Naive thymus-derived CD4-positive, alpha-beta T cell (primary cell): ENCODE results near the gene CRB1. TPM values are rescaled to one million over a fixed set of nuclear protein-coding genes. Genes with fewer than 3 reads are reported as not detected.
"Not testable (repeated sequence)": the region's sequence is repeated elsewhere in the genome, so short reads cannot be mapped to it uniquely, and the experiment has no call there.

ENCODE experiments used
- ATAC-seq: fragments of 150-1000 bp; cut with Tn5 transposase; 2 replicates; pipeline ENCODE4 v1.10.0; 2021; ENCODE audit warnings: mild to moderate bottlenecking, moderate library complexity
- CTCF ChIA-PET: fragments of 350-600 bp; sonication (Branson Sonifier 250); formaldehyde crosslinking; loops from one replicate; lab custom pipeline; 2021; ENCODE audit warnings: antibody characterized with exemption; lab: Charles Lee
- POLR2A ChIA-PET: fragments of 350-600 bp; sonication (Branson Sonifier 250); formaldehyde crosslinking; loops from one replicate; lab custom pipeline; 2021; ENCODE audit warnings: antibody characterized with exemption, inconsistent platforms; lab: Charles Lee
- DNase-seq, 9 donors: peaks; one replicate each; pipeline versions ENCODE4 v3.0.0 to v3.0.0-alpha.2; 2020 to 2022; ENCODE audit warnings: mixed read lengths in 1 of 9
- H3K27ac ChIP-seq: one replicate; pipeline ENCODE4 v1.7.0; 2013; ENCODE audit warnings: mild to moderate bottlenecking, low read depth, low read length, moderate library complexity
- H3K27me3 ChIP-seq, 2 donors: one replicate each; pipeline ENCODE4 v1.7.0; 2013; ENCODE audit warnings: low read length in 2 of 2, mild to moderate bottlenecking in 2 of 2, moderate library complexity in 2 of 2; ENCODE audit not compliant: control insufficient read depth in 2 of 2, insufficient read depth in 2 of 2
- H3K36me3 ChIP-seq, 3 experiments: 1 replicate in 2 of 3; 2 replicates in 1 of 3; pipeline ENCODE4 v1.7.0; 2013; ENCODE audit warnings: low read length in 3 of 3, mild to moderate bottlenecking in 3 of 3, moderate library complexity in 1 of 3; ENCODE audit not compliant: insufficient read depth in 3 of 3, control insufficient read depth in 2 of 3
- H3K4me1 ChIP-seq, 2 donors: one replicate each; pipeline ENCODE4 v1.7.0; 2013; ENCODE audit warnings: low read length in 2 of 2, mild to moderate bottlenecking in 2 of 2, moderate library complexity in 1 of 2; ENCODE audit not compliant: control insufficient read depth in 2 of 2, insufficient read depth in 2 of 2
- H3K4me3 ChIP-seq: 2 replicates; pipeline ENCODE4 v1.7.0; 2013; ENCODE audit warnings: mild to moderate bottlenecking, low read length
- H3K9me3 ChIP-seq, 3 experiments: 1 replicate in 2 of 3; 2 replicates in 1 of 3; pipeline ENCODE4 v1.7.0; 2013; ENCODE audit warnings: low read length in 3 of 3; ENCODE audit not compliant: control insufficient read depth in 2 of 3
- H3K27ac Mint-ChIP-seq, 9 donors: one replicate each; pipeline ENCODE4 v1.8.0; 2020 to 2022; ENCODE audit warnings: mixed read lengths in 9 of 9, mild to moderate bottlenecking in 8 of 9, moderate library complexity in 5 of 9, inconsistent platforms in 2 of 9
- H3K27me3 Mint-ChIP-seq, 5 donors: one replicate each; pipeline ENCODE4 v1.8.0; 2021 to 2022; ENCODE audit warnings: mixed read lengths in 5 of 5, mild to moderate bottlenecking in 1 of 5
- H3K36me3 Mint-ChIP-seq, 5 donors: one replicate each; pipeline ENCODE4 v1.8.0; 2020 to 2022; ENCODE audit warnings: mixed read lengths in 5 of 5, mild to moderate bottlenecking in 3 of 5, inconsistent platforms in 1 of 5
- H3K4me1 Mint-ChIP-seq, 7 donors: one replicate each; pipeline ENCODE4 v1.8.0; 2020 to 2022; ENCODE audit warnings: mixed read lengths in 7 of 7, mild to moderate bottlenecking in 3 of 7, inconsistent platforms in 1 of 7
- H3K4me3 Mint-ChIP-seq, 10 donors: one replicate each; pipeline ENCODE4 v1.8.0; 2020 to 2022; ENCODE audit warnings: mild to moderate bottlenecking in 10 of 10, mixed read lengths in 10 of 10, moderate library complexity in 6 of 10, inconsistent platforms in 2 of 10
- H3K9me3 Mint-ChIP-seq, 11 donors: one replicate each; pipeline ENCODE4 v1.8.0; 2020 to 2022; ENCODE audit warnings: mixed read lengths in 11 of 11, mild to moderate bottlenecking in 4 of 11, inconsistent platforms in 1 of 11, moderate library complexity in 1 of 11
- intact Hi-C, 2 donors: fragments of 100-400 bp; cut with micrococcal nuclease; formaldehyde crosslinking; loops; one replicate each; pipeline ENCODE4 v1.15.1; 2023
- polyA plus RNA-seq, 2 donors: library from polyadenylated mRNA; unstranded; fragments of 300-500 nt; fragmentation: Illumina TruSeq; gene quantifications; one replicate each; pipeline ENCODE4 v1.2.3, GENCODE V29; 2021
- total RNA-seq, 6 experiments: library from RNA in 5 of 6; stranded (reverse) in 5 of 6; gene quantifications; 1 replicate in 5 of 6; 2 replicates in 1 of 6; pipeline ENCODE4 v1.2.3 and lab custom pipeline; 2021 to 2026

The CRB1 gene
- total and polyA plus RNA-seq, 7 experiments from 2014 or later: 0.08 to 3.2 (median 0.49) TPM; not detected in 2

DNA sequence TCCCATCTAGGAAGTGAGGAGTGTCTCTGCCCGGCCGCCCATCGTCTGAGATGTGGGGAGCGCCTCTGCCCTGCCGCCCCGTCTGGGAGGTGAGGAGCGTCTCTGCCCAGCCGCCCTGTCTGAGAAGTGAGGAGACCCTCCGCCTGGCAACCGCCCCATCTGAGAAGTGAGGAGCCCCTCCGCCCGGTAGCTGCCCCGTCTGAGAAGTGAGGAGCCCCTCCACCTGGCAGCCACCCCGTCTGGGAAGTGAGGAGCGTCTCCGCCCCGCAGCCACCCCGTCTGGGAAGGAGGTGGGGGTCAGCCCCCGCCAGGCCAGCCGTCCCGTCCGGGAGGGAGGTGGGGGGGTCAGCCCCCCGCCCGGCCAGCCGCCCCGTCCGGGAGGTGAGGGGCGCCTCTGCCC is 137.6 kb downstream of the CRB1 start:
- DNase-seq, H3K27ac Mint-ChIP-seq, intact Hi-C loops, CTCF ChIA-PET, POLR2A ChIA-PET, H3K36me3 Mint-ChIP-seq, H3K36me3 ChIP-seq, H3K27me3 ChIP-seq, H3K9me3 Mint-ChIP-seq, H3K4me3 Mint-ChIP-seq, H3K4me3 ChIP-seq, ATAC-seq, H3K9me3 ChIP-seq, H3K27ac ChIP-seq, H3K4me1 ChIP-seq: not testable (repeated sequence)
- peaks cover under 1 to 22% (median 12%) of the 10 kb centered on the region in 7 donors for H3K4me1 Mint-ChIP-seq
- H3K27me3 Mint-ChIP-seq: peaks cover 5 to 21% (median 12%) of the 10 kb centered on the region in 5 donors

DNA sequence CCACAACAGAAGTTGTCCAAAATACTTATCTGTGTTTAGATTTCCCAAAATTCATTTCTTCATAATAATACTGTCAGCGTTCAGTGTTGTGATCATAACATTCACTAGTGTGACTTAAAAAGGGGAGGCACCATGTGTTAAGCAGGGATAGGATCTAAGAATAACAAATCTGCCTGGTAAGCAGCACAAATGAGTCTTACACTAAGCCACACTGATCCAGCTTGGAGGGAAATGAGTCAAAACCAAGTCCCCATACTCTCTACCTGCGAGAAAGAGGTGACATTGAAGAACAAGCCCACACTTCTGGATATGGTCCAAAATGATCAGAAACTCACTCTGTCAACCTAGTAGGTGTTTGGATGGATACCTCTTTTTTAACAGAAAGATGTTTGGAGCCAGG is 145.5 kb downstream of the CRB1 start:
- H3K9me3 ChIP-seq: no peaks in the 10 kb centered on the region
- no peaks in the 10 kb centered on the region for H3K36me3 ChIP-seq
- Mint-ChIP-seq H3K4me1 (peaks cover 0 to 14% (median 5%) of the 10 kb centered on the region in 7 donors), H3K4me3 (no peak overlapping the region), H3K27me3 (peaks cover 0 to 13% (median 7%) of the 10 kb centered on the region in 5 donors), H3K9me3 (no peaks in the 10 kb centered on the region), H3K27ac (no peak overlapping the region), H3K36me3 (no peaks in the 10 kb centered on the region)
- no peaks in the 10 kb centered on the region for H3K27me3 ChIP-seq
- intact Hi-C loops: loop anchor here in 1 of 2 donors (5.0 kb wide), 1 partner anchor 94 kb away; no protein-coding TSS in a partner anchor
- H3K4me3 ChIP-seq: no peak overlapping the region
- DNase-seq (no peak), ATAC-seq (no peak)
- ChIA-PET CTCF (no interaction called here), POLR2A (interaction anchor here (1.0 kb wide), 1 partner anchor 22 kb away, joined by 4 read pairs; no protein-coding TSS in a partner anchor)
- no peaks in the 10 kb centered on the region for H3K4me1 ChIP-seq
- H3K27ac ChIP-seq: no peak overlapping the region

DNA sequence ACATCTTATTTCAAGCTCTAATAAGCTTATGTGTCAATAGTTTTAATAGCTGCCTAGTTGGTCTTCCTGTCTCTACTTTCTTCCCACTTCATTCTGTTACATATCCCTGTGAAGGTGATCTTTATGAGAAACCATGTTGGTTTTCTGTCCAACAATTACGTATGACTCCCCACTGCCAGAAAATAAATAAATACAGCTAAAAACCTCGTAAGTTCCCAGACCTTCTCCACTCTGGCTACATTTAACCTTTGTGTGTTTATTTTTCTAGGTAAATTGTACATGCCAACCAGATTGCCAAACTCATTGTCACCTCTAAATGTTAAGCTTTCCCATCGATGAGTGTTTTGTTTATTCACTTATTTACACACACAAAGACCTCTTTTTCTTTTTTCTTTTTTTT is 147.2 kb downstream of the CRB1 start:
- no peak overlapping the region for H3K27ac Mint-ChIP-seq
- H3K4me1 Mint-ChIP-seq: peaks cover 0 to 2% (median 0%) of the 10 kb centered on the region in 7 donors
- ATAC-seq: no peak
- H3K27me3 Mint-ChIP-seq: peaks cover 0 to 13% (median 6%) of the 10 kb centered on the region in 5 donors
- intact Hi-C loops: no loop called here
- no peak for DNase-seq
- Histone ChIP-seq H3K9me3 (no peaks in the 10 kb centered on the region), H3K27me3 (no peaks in the 10 kb centered on the region), H3K4me3 (no peak overlapping the region), H3K36me3 (no peaks in the 10 kb centered on the region), H3K27ac (no peak overlapping the region), H3K4me1 (no peaks in the 10 kb centered on the region)
- no peak overlapping the region for H3K4me3 Mint-ChIP-seq
- ChIA-PET CTCF (no interaction called here), POLR2A (no interaction called here)
- H3K36me3 Mint-ChIP-seq: no peaks in the 10 kb centered on the region
- no peaks in the 10 kb centered on the region for H3K9me3 Mint-ChIP-seq

DNA sequence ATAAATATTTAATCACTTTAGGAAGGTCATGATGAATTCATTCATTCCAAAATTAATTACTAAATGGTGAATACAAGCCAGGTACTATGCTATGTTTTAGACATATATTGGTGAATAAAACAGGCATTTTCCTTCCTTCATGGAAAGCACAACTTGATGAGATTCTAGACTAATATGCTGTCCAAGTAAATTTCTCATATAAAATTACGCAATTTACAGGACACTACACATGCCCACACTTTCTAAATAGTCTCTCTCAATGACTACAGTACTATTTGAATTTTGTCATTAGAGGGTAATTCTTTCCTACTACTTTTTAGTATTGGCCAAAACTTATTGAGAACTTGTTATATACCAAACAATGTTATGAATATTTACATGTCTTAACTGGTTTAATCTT is 150.6 kb downstream of the CRB1 start:
- H3K9me3 Mint-ChIP-seq: no peaks in the 10 kb centered on the region
- intact Hi-C loops: no loop called here
- H3K36me3 Mint-ChIP-seq: no peaks in the 10 kb centered on the region
- Histone ChIP-seq H3K36me3 (no peaks in the 10 kb centered on the region), H3K27ac (no peak overlapping the region), H3K4me1 (no peaks in the 10 kb centered on the region), H3K27me3 (no peaks in the 10 kb centered on the region), H3K9me3 (no peaks in the 10 kb centered on the region), H3K4me3 (no peak overlapping the region)
- ChIA-PET POLR2A (no interaction called here), CTCF (no interaction called here)
- H3K4me3 Mint-ChIP-seq: no peak overlapping the region
- peaks cover 0 to 8% (median 4%) of the 10 kb centered on the region in 5 donors for H3K27me3 Mint-ChIP-seq
- DNase-seq (no peak), ATAC-seq (no peak)
- no peaks in the 10 kb centered on the region for H3K4me1 Mint-ChIP-seq
- H3K27ac Mint-ChIP-seq: no peak overlapping the region

DNA sequence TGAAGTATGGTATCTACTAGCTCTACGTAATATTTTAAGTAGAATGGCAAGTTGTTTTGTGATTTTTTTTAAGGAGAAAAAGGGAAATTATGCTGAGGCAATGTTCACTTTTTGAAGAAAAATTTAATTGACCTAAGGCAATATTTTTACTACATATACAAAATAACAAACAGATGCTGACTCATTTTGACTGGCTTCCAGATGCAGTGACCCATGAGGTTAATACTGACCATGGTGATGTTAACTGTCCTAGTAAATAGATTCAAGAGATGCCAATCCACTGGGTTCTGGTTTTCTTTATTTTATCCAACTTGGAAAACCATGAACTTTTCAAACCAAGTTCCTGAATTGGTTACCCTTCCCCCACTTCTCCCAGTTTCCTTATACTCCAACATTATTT is 154.9 kb downstream of the CRB1 start:
- Mint-ChIP-seq H3K27me3 (peaks cover 0 to 2% (median 0%) of the 10 kb centered on the region in 5 donors), H3K4me3 (no peak overlapping the region), H3K27ac (no peak overlapping the region), H3K9me3 (no peaks in the 10 kb centered on the region), H3K36me3 (no peaks in the 10 kb centered on the region), H3K4me1 (peaks cover 0 to 2% (median 0%) of the 10 kb centered on the region in 7 donors)
- Histone ChIP-seq H3K27me3 (no peaks in the 10 kb centered on the region), H3K4me1 (no peaks in the 10 kb centered on the region), H3K27ac (no peak overlapping the region), H3K36me3 (no peaks in the 10 kb centered on the region), H3K4me3 (no peak overlapping the region), H3K9me3 (no peaks in the 10 kb centered on the region)
- ChIA-PET POLR2A (no interaction called here), CTCF (no interaction called here)
- no peak for ATAC-seq
- no peak for DNase-seq
- intact Hi-C loops: no loop called here

DNA sequence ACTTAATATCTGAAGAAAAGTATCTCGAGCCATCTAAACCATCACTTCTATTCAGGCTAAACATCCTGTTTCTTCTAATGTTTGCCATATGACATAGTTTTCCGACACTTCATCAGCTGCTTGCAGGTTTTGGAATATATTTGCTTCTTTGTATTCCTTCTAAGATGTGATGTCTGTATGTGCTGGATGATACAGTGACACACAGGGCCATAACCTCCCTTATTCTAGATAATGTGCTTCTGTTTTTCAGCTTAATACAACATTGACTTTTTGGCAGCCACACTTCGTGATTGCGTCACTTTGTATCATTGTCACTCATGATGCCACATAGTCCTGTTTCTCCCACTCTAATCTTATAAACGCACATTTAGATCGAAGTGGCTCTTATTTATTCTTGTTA is 156.3 kb downstream of the CRB1 start:
- Mint-ChIP-seq H3K27me3 (peaks cover 0 to 2% (median 0%) of the 10 kb centered on the region in 5 donors), H3K36me3 (no peaks in the 10 kb centered on the region), H3K9me3 (no peaks in the 10 kb centered on the region), H3K4me1 (peaks cover 0 to 2% (median 0%) of the 10 kb centered on the region in 7 donors), H3K27ac (no peak overlapping the region), H3K4me3 (no peak overlapping the region)
- ChIA-PET CTCF (no interaction called here), POLR2A (no interaction called here)
- H3K27me3 ChIP-seq: no peaks in the 10 kb centered on the region
- ATAC-seq (no peak), DNase-seq (no peak)
- intact Hi-C loops: no loop called here
- H3K4me3 ChIP-seq: no peak overlapping the region
- no peaks in the 10 kb centered on the region for H3K4me1 ChIP-seq
- H3K36me3 ChIP-seq: no peaks in the 10 kb centered on the region
- no peak overlapping the region for H3K27ac ChIP-seq
- no peaks in the 10 kb centered on the region for H3K9me3 ChIP-seq

DNA sequence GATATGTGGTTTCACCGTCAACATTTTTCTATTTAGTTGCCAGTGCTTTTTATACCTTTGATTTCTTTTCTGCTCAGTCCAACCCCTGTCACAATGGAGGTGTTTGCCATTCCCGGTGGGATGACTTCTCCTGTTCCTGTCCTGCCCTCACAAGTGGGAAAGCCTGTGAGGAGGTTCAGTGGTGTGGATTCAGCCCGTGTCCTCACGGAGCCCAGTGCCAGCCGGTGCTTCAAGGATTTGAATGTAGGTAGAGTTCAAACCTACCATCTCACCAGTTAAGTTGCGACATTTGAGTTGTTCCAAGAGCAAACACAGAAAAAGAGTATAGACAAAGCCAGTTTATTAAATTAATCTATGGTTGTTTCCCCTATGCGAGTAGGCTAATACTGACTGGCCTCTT is 161.3 kb downstream of the CRB1 start:
- peaks cover 0 to 5% (median 0%) of the 10 kb centered on the region in 7 donors for H3K4me1 Mint-ChIP-seq
- no peaks in the 10 kb centered on the region for H3K36me3 Mint-ChIP-seq
- peaks cover 0 to 2% (median 0%) of the 10 kb centered on the region in 5 donors for H3K27me3 Mint-ChIP-seq
- no peak overlapping the region for H3K4me3 Mint-ChIP-seq
- ATAC-seq (no peak), DNase-seq (no peak)
- Histone ChIP-seq H3K36me3 (no peaks in the 10 kb centered on the region), H3K9me3 (no peaks in the 10 kb centered on the region), H3K27me3 (no peaks in the 10 kb centered on the region), H3K4me1 (no peaks in the 10 kb centered on the region), H3K27ac (no peak overlapping the region), H3K4me3 (no peak overlapping the region)
- intact Hi-C loops: no loop called here
- ChIA-PET POLR2A (no interaction called here), CTCF (no interaction called here)
- H3K27ac Mint-ChIP-seq: no peak overlapping the region
- no peaks in the 10 kb centered on the region for H3K9me3 Mint-ChIP-seq
